OCI-LY1 (cell line): ENCODE data around the gene SLMAP.

ENCODE experiments used
- H2AFZ ChIP-seq: fragments of 200-600 bp; sonication (generic), shearing (Covaris generic); 2 replicates; pipeline ENCODE4 v1.6.0; 2014; ENCODE audit warnings: antibody characterized with exemption, mild to moderate bottlenecking, low read length
- H3F3A ChIP-seq: fragments of 200-600 bp; sonication (generic), shearing (Covaris generic); 2 replicates; pipeline ENCODE4 v1.6.0; 2014; ENCODE audit warnings: mild to moderate bottlenecking, antibody characterized with exemption, low read length, moderate library complexity; ENCODE audit not compliant: insufficient read depth
- H3K27ac ChIP-seq: fragments of 200-600 bp; sonication (generic); 2 replicates; pipeline ENCODE4 v1.5.1; 2014; ENCODE audit warnings: low read length, mixed run types, mild to moderate bottlenecking, low read depth; ENCODE audit not compliant: poor library complexity, severe bottlenecking
- H3K27me3 ChIP-seq: fragments of 200-600 bp; sonication (generic); 2 replicates; pipeline ENCODE4 v1.6.0; 2014; ENCODE audit warnings: antibody characterized with exemption, mild to moderate bottlenecking, low read length, moderate library complexity; ENCODE audit not compliant: insufficient read depth
- H3K36me3 ChIP-seq: fragments of 200-600 bp; sonication (generic); 2 replicates; pipeline ENCODE4 v1.6.1; 2014; ENCODE audit warnings: mild to moderate bottlenecking, antibody characterized with exemption, low read length, moderate library complexity, mixed read lengths; ENCODE audit not compliant: insufficient read depth
- H3K4me1 ChIP-seq: fragments of 200-600 bp; sonication (generic); 2 replicates; pipeline ENCODE4 v1.5.1; 2014; ENCODE audit warnings: mild to moderate bottlenecking, low read length, moderate library complexity; ENCODE audit not compliant: insufficient read depth, severe bottlenecking
- H3K4me2 ChIP-seq: fragments of 200-600 bp; sonication (generic), shearing (Covaris generic); 2 replicates; pipeline ENCODE4 v1.6.1; 2014; ENCODE audit warnings: low read length
- H3K4me3 ChIP-seq: fragments of 200-600 bp; sonication (generic); 2 replicates; pipeline ENCODE4 v1.5.1; 2014; ENCODE audit warnings: low read length, low read depth, mild to moderate bottlenecking, mixed read lengths; ENCODE audit not compliant: poor library complexity, severe bottlenecking
- H3K79me2 ChIP-seq: fragments of 200-600 bp; shearing (Covaris generic); 2 replicates; pipeline ENCODE4 v1.6.1; 2016; ENCODE audit warnings: mixed run types, low read length, mixed read lengths; ENCODE audit not compliant: insufficient read depth
- H3K9ac ChIP-seq: fragments of 200-600 bp; sonication (generic), shearing (Covaris generic); 2 replicates; pipeline ENCODE4 v1.6.1; 2014; ENCODE audit warnings: mild to moderate bottlenecking, low read length, mixed read lengths
- H3K9me2 ChIP-seq: fragments of 200-600 bp; sonication (generic), shearing (Covaris generic); 2 replicates; pipeline ENCODE4 v1.6.1; 2014; ENCODE audit warnings: low read depth, mild to moderate bottlenecking, low read length, mixed read lengths
- H3K9me3 ChIP-seq: fragments of 200-600 bp; shearing (Covaris generic); 2 replicates; pipeline ENCODE4 v1.6.1; 2014; ENCODE audit warnings: low read length, mixed read lengths
- H4K20me1 ChIP-seq: fragments of 200-600 bp; sonication (generic), shearing (Covaris generic); 2 replicates; pipeline ENCODE4 v1.6.0; 2016; ENCODE audit warnings: mild to moderate bottlenecking, low read length; ENCODE audit not compliant: insufficient read depth
- CTCF ChIP-seq: fragments of 200-600 bp; sonication (generic), shearing (Covaris generic); IDR thresholded peaks from 2 replicates; pipeline ENCODE4 v1.5.1; 2017; ENCODE audit warnings: mild to moderate bottlenecking, antibody characterized with exemption, low read length, moderate library complexity, mixed read lengths
- EZH2 ChIP-seq: fragments of 200-600 bp; sonication (generic), shearing (Covaris generic); IDR thresholded peaks from 2 replicates; pipeline ENCODE4 v1.8.0; 2017; ENCODE audit warnings: borderline replicate concordance, mixed run types, mild to moderate bottlenecking, antibody characterized with exemption, low read length, moderate library complexity, mixed read lengths

Gene SLMAP

DNA sequence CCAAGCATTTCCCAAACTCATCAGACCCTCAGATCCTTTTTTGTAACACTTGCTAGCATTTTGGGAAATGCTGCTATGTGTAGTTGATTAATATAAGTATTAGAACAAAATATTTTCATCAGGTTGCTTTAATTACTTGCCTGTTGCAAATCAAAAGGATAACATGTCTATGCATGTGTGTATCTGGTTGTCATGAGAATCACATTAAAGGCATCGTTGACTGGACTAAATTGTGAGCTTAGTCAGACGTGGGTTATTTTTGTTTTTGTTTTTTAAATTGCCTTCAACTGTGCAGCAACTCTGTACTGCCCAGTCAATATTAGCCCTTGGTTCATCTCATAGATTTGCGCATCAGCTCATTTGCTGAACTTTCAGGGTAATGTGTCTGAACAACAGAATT, 81.6 kb downstream of the SLMAP start:
- H3K27me3 ChIP-seq: no peaks in the 10 kb centered on the region
- no peaks in the 10 kb centered on the region for H3K9me3 ChIP-seq
- H3K9ac ChIP-seq: no peak overlapping the region
- TF ChIP-seq CTCF (no peak), EZH2 (no peak)
- H3K4me1 ChIP-seq: no peaks in the 10 kb centered on the region
- H3K79me2 ChIP-seq: no peaks in the 10 kb centered on the region; the same call in 1 of the 2 replicates
- peaks cover 10% of the 10 kb centered on the region for H3K36me3 ChIP-seq
- no peak overlapping the region for H2AFZ ChIP-seq
- H3F3A ChIP-seq: 0 out of 2 replicates have a peak, but pooled peaks cover 4% of the 10 kb centered on the region
- H4K20me1 ChIP-seq: no peaks in the 10 kb centered on the region
- no peak overlapping the region for H3K4me3 ChIP-seq
- no peak overlapping the region for H3K27ac ChIP-seq
- no peak overlapping the region for H3K4me2 ChIP-seq
- no peaks in the 10 kb centered on the region for H3K9me2 ChIP-seq

DNA sequence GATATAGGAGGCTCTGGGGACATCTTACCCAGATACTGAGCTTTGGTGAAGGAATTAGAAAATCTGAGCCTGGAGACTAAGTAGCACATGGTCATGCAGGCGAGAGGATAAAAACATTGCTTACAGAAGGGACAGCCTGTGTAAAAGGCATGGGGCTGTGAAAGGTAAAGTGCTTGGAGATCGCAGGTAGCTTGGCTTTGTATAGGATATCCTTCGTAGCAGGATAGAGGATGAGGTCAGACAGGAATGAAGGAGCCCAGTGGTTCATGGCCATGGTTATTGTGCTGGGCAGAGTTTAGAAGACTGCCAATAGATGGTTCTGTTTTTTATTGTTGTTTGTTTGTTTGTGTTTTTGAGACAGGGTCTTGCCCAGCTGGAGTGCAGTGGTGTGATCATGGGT, 82.5 kb downstream of the SLMAP start:
- Histone ChIP-seq H3K27me3 (no peaks in the 10 kb centered on the region), H3K79me2 (no peaks in the 10 kb centered on the region; the same call in 1 of the 2 replicates), H3K36me3 (peaks cover 4% of the 10 kb centered on the region; the same call in 1 of the 2 replicates), H3F3A (0 out of 2 replicates have a peak, but pooled peaks cover 4% of the 10 kb centered on the region), H3K4me3 (no peak overlapping the region), H3K9me2 (no peaks in the 10 kb centered on the region), H3K4me2 (no peak overlapping the region), H3K9ac (no peak overlapping the region), H4K20me1 (no peaks in the 10 kb centered on the region), H3K9me3 (no peaks in the 10 kb centered on the region), H3K4me1 (no peaks in the 10 kb centered on the region), H2AFZ (no peak overlapping the region), H3K27ac (no peak overlapping the region)
- no peak for TF ChIP-seq EZH2
- no peak for TF ChIP-seq CTCF

DNA sequence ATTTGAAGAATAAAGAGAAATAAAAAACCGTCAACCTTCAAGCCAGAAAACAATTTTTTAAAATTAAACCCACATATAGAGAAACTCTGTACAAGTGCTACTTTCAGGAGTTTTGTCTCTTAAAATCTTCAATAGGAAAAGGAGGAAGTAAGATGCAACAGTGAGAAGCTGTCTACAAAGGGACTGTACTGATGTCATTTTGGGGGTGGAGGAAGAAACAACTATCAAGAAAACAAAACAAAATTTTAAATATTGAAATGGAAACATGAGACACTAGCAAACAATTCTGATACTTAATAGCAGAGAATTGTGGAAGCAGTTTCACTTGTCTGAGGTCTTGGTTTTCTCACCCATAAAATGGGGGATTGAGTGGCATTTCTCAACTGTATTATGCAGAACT, 84.4 kb downstream of the SLMAP start:
- no peaks in the 10 kb centered on the region for H3K4me1 ChIP-seq
- 0 out of 2 replicates have a peak, but pooled peaks cover 4% of the 10 kb centered on the region for H3F3A ChIP-seq
- H3K4me2 ChIP-seq: no peak overlapping the region
- no peaks in the 10 kb centered on the region for H3K36me3 ChIP-seq
- no peak overlapping the region for H3K4me3 ChIP-seq
- TF ChIP-seq CTCF (no peak), EZH2 (no peak)
- H3K9me2 ChIP-seq: no peaks in the 10 kb centered on the region
- H2AFZ ChIP-seq: no peak overlapping the region
- H4K20me1 ChIP-seq: no peaks in the 10 kb centered on the region
- H3K9ac ChIP-seq: no peak overlapping the region
- no peak overlapping the region for H3K27ac ChIP-seq
- no peaks in the 10 kb centered on the region; the same call in 1 of the 2 replicates for H3K79me2 ChIP-seq
- no peaks in the 10 kb centered on the region for H3K9me3 ChIP-seq
- H3K27me3 ChIP-seq: no peaks in the 10 kb centered on the region
